A549 (cell line): ENCODE data around the gene HPD. TPM values are rescaled to one million over a fixed set of nuclear protein-coding genes. Genes with fewer than 3 reads are reported as not detected.

Experiments
- ATAC-seq, 2 experiments: fragments of 200-7000 bp in 1 of 2; fragments of >200 bp in 1 of 2; cut with Nextera tagmentation in 1 of 2; cut with Tn5 transposase in 1 of 2; 3 replicates each; pipeline versions ENCODE4 v1.8.0 to v1.9.1; 2018 to 2020; ENCODE audit warnings: mild to moderate bottlenecking in 1 of 2, moderate library complexity in 1 of 2
- CTCF ChIA-PET: fragments of 300-600 bp; sonication (Branson Sonifier 250); formaldehyde crosslinking; extraction: SDS; loops from one replicate; lab custom pipeline; 2021; ENCODE audit warnings: antibody characterized with exemption, inconsistent platforms; lab: Yijun Ruan, JAX
- POLR2A ChIA-PET: fragments of 350-600 bp; formaldehyde crosslinking; extraction: SDS; loops from one replicate; lab custom pipeline; 2021; ENCODE audit warnings: antibody characterized with exemption, inconsistent platforms; lab: Yijun Ruan, JAX
- DNase-seq, 2 experiments: peaks; one replicate each; pipeline versions ENCODE4 v3.0.0 to v3.0.0-alpha.2; 2011 to 2016; ENCODE audit warnings: low read depth in 1 of 2, low spot score in 1 of 2
- FAIRE-seq: peaks from 2 replicates; lab custom pipeline; 2011; peaks lifted over from hg19 to GRCh38; lab: Jason Lieb, UNC
- H3K27ac ChIP-seq, 2 experiments: fragments of >200 bp; sonication (Bioruptor Twin); formaldehyde crosslinking; 3 replicates each; pipeline ENCODE4 v1.5.1; 2016 to 2017
- H3K4me1 ChIP-seq: fragments of >200 bp; sonication (Bioruptor Twin); formaldehyde crosslinking; 3 replicates; pipeline ENCODE4 v1.6.1; 2016
- H3K4me2 ChIP-seq: fragments of >200 bp; sonication (Bioruptor Twin); formaldehyde crosslinking; 3 replicates; pipeline ENCODE4 v1.6.1; 2016
- H3K4me3 ChIP-seq: fragments of >200 bp; sonication (Bioruptor Twin); formaldehyde crosslinking; 3 replicates; pipeline ENCODE4 v1.5.1; 2016
- H3K9me3 ChIP-seq: fragments of >200 bp; sonication (Bioruptor Twin); formaldehyde crosslinking; 3 replicates; pipeline ENCODE4 v1.6.1; 2016
- ATOH8 ChIP-seq: fragments of 250-450 bp; sonication (Bioruptor Pico); IDR thresholded peaks from 2 replicates; pipeline ENCODE4 v1.5.0; 2020; ENCODE audit warnings: low read depth, mild to moderate bottlenecking, moderate library complexity
- BCL3 ChIP-seq: fragments of >200 bp; sonication (Bioruptor Twin); formaldehyde crosslinking; IDR thresholded peaks from 3 replicates; pipeline ENCODE4 v1.6.1; 2016
- CBX2 ChIP-seq: fragments of 200-600 bp; sonication (generic); IDR thresholded peaks from 2 replicates; pipeline ENCODE4 v1.6.1; 2016; ENCODE audit warnings: low read depth, mild to moderate bottlenecking, borderline replicate concordance
- CTCF ChIP-seq: fragments of >200 bp; sonication (Bioruptor Twin); formaldehyde crosslinking; IDR thresholded peaks from 3 replicates; pipeline ENCODE4 v1.5.1; 2016
- E2F6 ChIP-seq: IDR thresholded peaks from 2 replicates; pipeline ENCODE4 v1.6.1; 2012; ENCODE audit warnings: low read depth, borderline replicate concordance
- EHF ChIP-seq: fragments of 250-450 bp; sonication (Bioruptor Pico); IDR thresholded peaks from 2 replicates; pipeline ENCODE4 v1.5.0; 2020; ENCODE audit warnings: mild to moderate bottlenecking
- EHMT2 ChIP-seq: fragments of 200-600 bp; sonication (generic); IDR thresholded peaks from 2 replicates; pipeline ENCODE4 v1.6.1; 2016; ENCODE audit warnings: antibody characterized with exemption, low read depth, mild to moderate bottlenecking, moderate library complexity
- ESRRA ChIP-seq: fragments of 150-350 bp; IDR thresholded peaks from 2 replicates; pipeline ENCODE4 v1.6.1; 2014; ENCODE audit warnings: mild to moderate bottlenecking, low read length, borderline replicate concordance
- FOSL2 ChIP-seq, 2 experiments: fragments of 450-650 bp in 1 of 2; fragments of >200 bp in 1 of 2; sonication (Bioruptor Twin) in 1 of 2; formaldehyde crosslinking; IDR thresholded peaks; 2 replicates each; pipeline versions ENCODE4 v1.5.0 to v1.6.1; 2016 to 2020; ENCODE audit warnings: mild to moderate bottlenecking in 1 of 2, moderate library complexity in 1 of 2
- FOXS1 ChIP-seq: fragments of 250-450 bp; sonication (Bioruptor Pico); IDR thresholded peaks from 2 replicates; pipeline ENCODE4 v1.5.0; 2020; ENCODE audit warnings: mild to moderate bottlenecking, moderate library complexity
- GATA3 ChIP-seq: IDR thresholded peaks from 2 replicates; pipeline ENCODE4 v1.6.1; 2012; ENCODE audit warnings: borderline replicate concordance
- HES2 ChIP-seq: fragments of >200 bp; sonication (Bioruptor Twin); formaldehyde crosslinking; IDR thresholded peaks from 2 replicates; pipeline ENCODE4 v1.6.1; 2016
- HEYL ChIP-seq: fragments of 250-450 bp; sonication (Bioruptor Pico); IDR thresholded peaks from 2 replicates; pipeline ENCODE4 v1.8.0; 2021; ENCODE audit warnings: mild to moderate bottlenecking, moderate library complexity
- HMGXB4 ChIP-seq: fragments of 250-450 bp; sonication (Bioruptor Pico); IDR thresholded peaks from 2 replicates; pipeline ENCODE4 v1.5.0; 2021; ENCODE audit warnings: mild to moderate bottlenecking, moderate library complexity, borderline replicate concordance
- HOXA7 ChIP-seq: fragments of 250-450 bp; sonication (Bioruptor Pico); IDR thresholded peaks from 2 replicates; pipeline ENCODE4 v1.5.0; 2020; ENCODE audit warnings: mild to moderate bottlenecking, moderate library complexity
- HOXB13 ChIP-seq: fragments of 250-450 bp; sonication (Bioruptor Pico); IDR thresholded peaks from 2 replicates; pipeline ENCODE4 v1.5.0; 2020; ENCODE audit warnings: low read depth, mild to moderate bottlenecking, moderate library complexity
- HOXB5 ChIP-seq: fragments of 250-450 bp; sonication (Bioruptor Pico); IDR thresholded peaks from 2 replicates; pipeline ENCODE4 v1.5.0; 2020; ENCODE audit warnings: mild to moderate bottlenecking, moderate library complexity
- JUN ChIP-seq, 2 experiments: fragments of >200 bp; sonication (Bioruptor Twin); formaldehyde crosslinking; IDR thresholded peaks; 2 replicates in 1 of 2; 3 replicates in 1 of 2; pipeline ENCODE4 v1.6.1; 2016 to 2017
- JUNB ChIP-seq: fragments of >200 bp; sonication (Bioruptor Twin); formaldehyde crosslinking; IDR thresholded peaks from 2 replicates; pipeline ENCODE4 v1.6.1; 2016
- MAFK ChIP-seq: fragments of 450-650 bp; IDR thresholded peaks from 2 replicates; pipeline ENCODE4 v1.6.1; 2014; ENCODE audit not compliant: partially characterized antibody
- MAX ChIP-seq: IDR thresholded peaks from 2 replicates; pipeline ENCODE4 v1.6.1; 2012
- MAZ ChIP-seq: fragments of 150-350 bp; IDR thresholded peaks from 2 replicates; pipeline ENCODE4 v1.6.1; 2014; ENCODE audit warnings: antibody characterized with exemption, low read depth, low read length, borderline replicate concordance
- NPAS2 ChIP-seq: fragments of 250-450 bp; sonication (Bioruptor Pico); IDR thresholded peaks from 2 replicates; pipeline ENCODE4 v1.8.0; 2022; ENCODE audit warnings: mild to moderate bottlenecking, moderate library complexity, borderline replicate concordance
- NR3C1 ChIP-seq: fragments of >200 bp; sonication (Bioruptor Twin); formaldehyde crosslinking; IDR thresholded peaks from 3 replicates; pipeline ENCODE4 v1.6.1; 2017
- PHF8 ChIP-seq: fragments of 200-600 bp; sonication (generic); IDR thresholded peaks from 2 replicates; pipeline ENCODE4 v1.6.1; 2016; ENCODE audit warnings: low read depth, mild to moderate bottlenecking, antibody characterized with exemption, moderate library complexity, borderline replicate concordance
- RAD21 ChIP-seq, 2 experiments: fragments of >200 bp in 1 of 2; sonication (Bioruptor Twin) in 1 of 2; formaldehyde crosslinking in 1 of 2; IDR thresholded peaks in 1 of 2; conservative IDR thresholded peaks in 1 of 2; 2 replicates in 1 of 2; 3 replicates in 1 of 2; pipeline ENCODE4 v1.6.1; 2012 to 2018; ENCODE audit warnings: inconsistent platforms in 1 of 2
- RARB ChIP-seq: fragments of 250-450 bp; sonication (Bioruptor Pico); IDR thresholded peaks from 2 replicates; pipeline ENCODE4 v1.8.0; 2021; ENCODE audit warnings: mild to moderate bottlenecking, moderate library complexity
- RNF2 ChIP-seq: fragments of 200-600 bp; sonication (generic); IDR thresholded peaks from 2 replicates; pipeline ENCODE4 v1.6.1; 2016; ENCODE audit warnings: low read depth, mild to moderate bottlenecking, antibody characterized with exemption, moderate library complexity, borderline replicate concordance
- SMC3 ChIP-seq: fragments of >200 bp; sonication (Bioruptor Twin); formaldehyde crosslinking; IDR thresholded peaks from 3 replicates; pipeline ENCODE4 v1.6.1; 2018; ENCODE audit warnings: inconsistent platforms
- SREBF2 ChIP-seq: fragments of 450-650 bp; IDR thresholded peaks from 2 replicates; pipeline ENCODE4 v1.6.1; 2014; ENCODE audit warnings: mild to moderate bottlenecking, moderate library complexity
- TFCP2L1 ChIP-seq: fragments of 250-450 bp; sonication (Bioruptor Pico); IDR thresholded peaks from 2 replicates; pipeline ENCODE4 v1.5.0; 2021; ENCODE audit warnings: mild to moderate bottlenecking
- ZC3H11A ChIP-seq: fragments of 450-650 bp; IDR thresholded peaks from 2 replicates; pipeline ENCODE4 v1.6.1; 2014; ENCODE audit warnings: antibody characterized with exemption, mild to moderate bottlenecking
- ZSCAN20 ChIP-seq: fragments of 250-450 bp; sonication (Bioruptor Pico); IDR thresholded peaks from 2 replicates; pipeline ENCODE4 v1.8.0; 2022; ENCODE audit warnings: mild to moderate bottlenecking, moderate library complexity
- WGBS: methylation state at CpG from one replicate; pipeline ENCODE4 v1.1.6; 2017; ENCODE audit errors: missing lambda C conversion rate; 5-methylcytosine and 5-hydroxymethylcytosine counted together
- polyA plus RNA-seq, 4 experiments: library from polyadenylated mRNA; depleted of rRNA in 3 of 4; stranded (reverse); fragments of >200 nt; fragmentation: RNase III in 1 of 4; extraction: RNeasy Plus Mini Kit Qiagen cat#74134 plus additional on column Dnase treatment in 1 of 4; gene quantifications; 2 replicates in 3 of 4; 3 replicates in 1 of 4; pipeline ENCODE4 v1.2.3, GENCODE V29; 2011 to 2017
- TF ChIP-seq, protein P1 (sequence below): fragments of 150-350 bp; IDR thresholded peaks from 2 replicates; pipeline ENCODE4 v1.6.1; 2014; ENCODE audit warnings: low read depth, mild to moderate bottlenecking, low read length

HPD gene
- polyA plus RNA-seq, 2 of the 4 experiments (the other 2 are of a cell fraction), result 1.7 to 1.8 TPM

GRCh38 chr12:121802485-121802842 is 56.2 kb downstream of the HPD start:
- no peaks in the 10 kb centered on the region for H3K9me3 ChIP-seq
- DNase-seq (no peak), ATAC-seq (no peak), FAIRE-seq (no peak)
- WGBS, result 0% methylated on average over 1 of the region's 1 CpG
- H3K4me2 ChIP-seq, result peak overlapping the region; percentile 78
- ChIA-PET POLR2A (interaction anchor here (0.9 to 3.3 kb wide), 8 partner anchors 8 to 116 kb away, joined by 3 to 35 read pairs (median 4); partner anchors contain the start of genes PSMD9, RHOF and TMEM120B), CTCF (interaction anchor here (0.6 to 72.2 kb wide), 5 partner anchors 8 to 297 kb away, joined by 3 to 2657 read pairs (median 6); partner anchors contain the start of genes PSMD9, RHOF and SETD1B)
- H3K4me1 ChIP-seq, result peaks cover 57% of the 10 kb centered on the region
- peak overlapping the region; percentile 60 for H3K4me3 ChIP-seq
- TF ChIP-seq EHF (peak; percentile 68), HEYL (CRISPR knock-in tag) (no peak; the same call in 1 of the 2 replicates), RAD21 (conservative IDR thresholded peaks at IDR 0.05 in 1 of 2, IDR thresholded peaks at IDR 0.05 in 1 of 2) (no peak), HOXB13 (CRISPR knock-in tag) (no peak), ESRRA (no peak), BCL3 (no peak), RARB (no peak), NPAS2 (no peak), E2F6 (no peak), NR3C1 (no peak), HMGXB4 (CRISPR knock-in tag) (no peak), HOXB5 (CRISPR knock-in tag) (no peak; the same call in 1 of the 2 replicates), ZC3H11A (no peak), MAFK (no peak), CTCF (no peak), ZSCAN20 (CRISPR knock-in tag) (no peak), SMC3 (no peak), JUNB (no peak), RNF2 (no peak), ATOH8 (CRISPR knock-in tag) (no peak), GATA3 (no peak), MAX (no peak), FOXS1 (CRISPR knock-in tag) (peak; percentile 39; the same call in 1 of the 2 replicates), HOXA7 (CRISPR knock-in tag) (0 out of 2 replicates have a peak, but pooled peaks have one; percentile 38), FOSL2 (IDR thresholded peaks at IDR 0.05) (no peak), FOSL2 (CRISPR knock-in tag; IDR thresholded peaks at IDR 0.05) (no peak), HES2 (no peak), TFCP2L1 (CRISPR knock-in tag) (0 out of 2 replicates have a peak, but pooled peaks have one; percentile 84), JUN (IDR thresholded peaks at IDR 0.05) (no peak; a peak in 1 of 5 replicates), EHMT2 (no peak), SREBF2 (no peak), PHF8 (no peak), MAZ (no peak), CBX2 (no peak)
- TF ChIP-seq, protein P1, sequence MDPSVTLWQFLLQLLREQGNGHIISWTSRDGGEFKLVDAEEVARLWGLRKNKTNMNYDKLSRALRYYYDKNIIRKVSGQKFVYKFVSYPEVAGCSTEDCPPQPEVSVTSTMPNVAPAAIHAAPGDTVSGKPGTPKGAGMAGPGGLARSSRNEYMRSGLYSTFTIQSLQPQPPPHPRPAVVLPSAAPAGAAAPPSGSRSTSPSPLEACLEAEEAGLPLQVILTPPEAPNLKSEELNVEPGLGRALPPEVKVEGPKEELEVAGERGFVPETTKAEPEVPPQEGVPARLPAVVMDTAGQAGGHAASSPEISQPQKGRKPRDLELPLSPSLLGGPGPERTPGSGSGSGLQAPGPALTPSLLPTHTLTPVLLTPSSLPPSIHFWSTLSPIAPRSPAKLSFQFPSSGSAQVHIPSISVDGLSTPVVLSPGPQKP, result no peak
- H3K27ac ChIP-seq, result peak overlapping the region; percentile 100
